Spleen (tissue), 11 donors: ENCODE data around the gene VAMP1. TPM values are rescaled to one million over a fixed set of nuclear protein-coding genes. Genes with fewer than 3 reads are reported as not detected.

Source experiments
- DNase-seq: peaks from one replicate; pipeline ENCODE4 v3.0.0-alpha.2; 2020
- H3K27ac ChIP-seq, 8 donors: fragments of 200-600 bp; sonication (generic) in 7 of 8; 1 replicate in 4 of 8; 2 replicates in 4 of 8; pipeline versions ENCODE4 v1.5.0 to v1.8.0; 2016 to 2021; ENCODE audit warnings: inconsistent platforms in 4 of 8, mild to moderate bottlenecking in 4 of 8, moderate library complexity in 1 of 8
- H3K27me3 ChIP-seq, 7 donors: fragments of 200-600 bp; sonication (generic) in 6 of 7; replicated peaks in 1 of 7; 1 replicate in 4 of 7; 2 replicates in 3 of 7; pipeline versions ENCODE4 v1.5.0 to v1.8.0; 2016 to 2021; ENCODE audit warnings: inconsistent platforms in 3 of 7, mild to moderate bottlenecking in 1 of 7
- H3K36me3 ChIP-seq, 6 donors: fragments of 200-600 bp; sonication (generic) in 5 of 6; 1 replicate in 4 of 6; 2 replicates in 2 of 6; pipeline versions ENCODE4 v1.5.0 to v1.8.0; 2016 to 2021; ENCODE audit warnings: inconsistent platforms in 2 of 6
- H3K4me1 ChIP-seq, 6 donors: fragments of 200-600 bp; sonication (generic) in 5 of 6; 1 replicate in 3 of 6; 2 replicates in 3 of 6; pipeline versions ENCODE4 v1.5.0 to v1.8.0; 2016 to 2021; ENCODE audit warnings: inconsistent platforms in 3 of 6
- H3K4me3 ChIP-seq, 8 donors: fragments of 200-600 bp; sonication (generic) in 7 of 8; 1 replicate in 4 of 8; 2 replicates in 4 of 8; pipeline versions ENCODE4 v1.5.0 to v1.8.0; 2016 to 2021; ENCODE audit warnings: inconsistent platforms in 4 of 8, mild to moderate bottlenecking in 4 of 8, moderate library complexity in 2 of 8
- H3K9me3 ChIP-seq, 8 donors: fragments of 200-600 bp; sonication (generic) in 7 of 8; 1 replicate in 4 of 8; 2 replicates in 4 of 8; pipeline versions ENCODE4 v1.5.0 to v1.8.0; 2016 to 2021; ENCODE audit warnings: inconsistent platforms in 4 of 8
- POLR2A ChIP-seq, 3 donors: fragments of 450-650 bp; IDR thresholded peaks; one replicate each; pipeline ENCODE4 v1.5.1; 2017; ENCODE audit warnings: antibody characterized with exemption in 3 of 3, mild to moderate bottlenecking in 1 of 3
- POLR2AphosphoS5 ChIP-seq, 3 donors: sonication (generic); formaldehyde crosslinking; IDR thresholded peaks; one replicate each; pipeline ENCODE4 v1.5.1; 2017; ENCODE audit warnings: antibody characterized with exemption in 3 of 3
- WGBS, 5 donors: extraction: QIAGEN DNeasy Blood & Tissue Kit in 3 of 5; methylation state at CpG; one replicate each; pipeline versions ENCODE4 v1.1.5 to v1.1.7; 2013 to 2018; 5-methylcytosine and 5-hydroxymethylcytosine counted together
- intact Hi-C: fragments of 100-400 bp; cut with DNase I; formaldehyde crosslinking; loops from one replicate; pipeline ENCODE4 v1.15.0; 2023; ENCODE audit warnings: low total_unique reads
- polyA plus RNA-seq, 3 donors: library from polyadenylated mRNA; stranded (reverse); fragments of 200-250 nt; gene quantifications; one replicate each; pipeline ENCODE4 v1.2.1, GENCODE V29; 2013
- total RNA-seq, 7 donors: library from RNA; depleted of rRNA in 3 of 7; stranded (reverse); fragments of >200 nt in 3 of 7; fragmentation: NEBNext Ultra II Directional in 4 of 7; extraction: Animal tissue kit (Norgen Biotek cat#: 25700) in 4 of 7; gene quantifications; one replicate each; pipeline versions ENCODE4 v1.1.0 to v1.2.1, GENCODE V29; 2016 to 2021
- TF ChIP-seq, protein P1 (sequence below), 11 experiments: fragments of 200-600 bp in 7 of 11; fragments of 450-650 bp in 4 of 11; sonication (generic) in 4 of 11; IDR thresholded peaks in 8 of 11; conservative IDR thresholded peaks in 3 of 11; 1 replicate in 7 of 11; 2 replicates in 4 of 11; pipeline versions ENCODE4 v1.4.0 to v1.8.0; 2016 to 2021; ENCODE audit warnings: antibody characterized with exemption in 11 of 11, inconsistent platforms in 4 of 11, mild to moderate bottlenecking in 1 of 11
- donor health status: healthy with polysubstance abuse.
- donor health status: DM: no; HTN: no; CAD: no; lungs with moderate emphysema.
- donor health status: DM: no; HTN: no; CAD: no.
- donor health status: Bipolar disorder and iron deficiency.
- donor health status: healthy.
- donor health status: DM: no; HTN: no; CAD: no.
- donor health status: DM: yes; HTN: yes; CAD: no.

VAMP1 gene
- total and polyA plus RNA-seq, 10 donors, result 11.0 to 32.5 (median 21.0) TPM

DNA sequence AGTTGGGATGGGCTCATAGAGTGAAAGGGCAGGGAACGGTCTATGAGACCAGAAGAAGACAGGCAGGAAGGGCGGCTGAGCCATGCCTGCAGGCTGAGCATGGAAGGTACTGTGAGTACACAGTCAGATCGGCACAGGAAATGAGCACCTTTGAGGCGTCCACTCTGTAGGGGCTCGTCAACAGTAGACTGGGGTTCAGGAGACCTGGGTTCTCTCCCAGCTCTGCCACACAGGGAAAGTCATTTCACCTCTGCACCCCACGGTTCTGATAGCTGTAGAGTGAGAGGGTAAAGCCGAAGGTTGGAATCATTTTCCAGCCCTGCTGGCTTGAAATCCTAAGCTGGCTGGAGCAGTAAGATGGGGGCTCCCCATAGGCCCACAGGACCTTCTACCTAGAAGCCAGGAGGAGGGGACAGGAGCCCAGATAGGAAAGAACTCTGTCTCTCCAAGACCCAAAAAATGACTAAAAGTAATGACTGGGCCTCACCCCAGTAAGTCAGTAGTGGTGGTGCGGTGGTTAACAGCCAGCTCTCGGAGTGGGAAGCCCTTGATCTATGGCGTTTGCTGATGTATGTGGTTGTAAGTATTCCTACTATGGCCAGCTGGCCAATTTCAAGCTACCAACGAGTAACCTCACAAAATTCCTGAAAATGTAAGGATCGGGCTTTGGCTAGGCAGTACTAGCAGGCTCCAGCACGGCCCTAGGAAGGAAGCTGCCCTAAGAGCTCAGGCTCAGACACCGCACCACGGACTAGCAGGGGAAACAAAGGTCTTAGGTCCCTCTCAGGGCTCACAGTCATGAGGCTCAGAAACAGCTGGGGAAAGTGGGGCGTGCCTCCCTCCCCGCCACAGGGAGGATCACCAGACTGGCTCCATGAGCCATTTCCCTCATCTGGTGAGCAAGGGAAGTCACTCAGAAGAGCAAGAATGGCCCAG, 36.0 kb downstream of the VAMP1 start:
- peaks cover 23 to 52% (median 39%) of the 10 kb centered on the region in 6 donors for H3K4me1 ChIP-seq
- intact Hi-C loops, result no loop called here

DNA sequence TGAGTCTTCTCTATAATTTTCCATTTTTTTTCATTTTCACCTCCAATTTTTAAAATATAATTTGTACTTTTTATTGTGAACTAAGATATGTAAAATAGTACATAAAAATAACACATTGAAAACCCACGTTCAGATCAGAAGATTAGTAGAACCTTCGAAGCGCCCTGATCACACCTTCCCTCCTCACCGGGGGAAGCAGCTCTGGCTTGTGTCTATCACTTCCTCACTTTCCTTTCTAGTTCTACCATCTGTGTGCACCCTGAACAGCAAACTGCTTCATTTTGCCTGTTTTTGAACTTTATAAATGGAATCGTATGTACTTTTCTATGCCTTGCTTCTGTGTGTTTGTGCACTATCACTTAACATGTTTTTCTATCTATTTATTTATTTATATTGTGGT, 37.5 kb downstream of the VAMP1 start:
- WGBS, 5 donors, result 42 to 59% (median 56%) methylated on average over 5 of the region's 5 CpGs
- TF ChIP-seq POLR2AphosphoS5 (IDR thresholded peaks at IDR 0.05) (no peak), POLR2A (IDR thresholded peaks at IDR 0.05) (no peak)
- TF ChIP-seq, protein P1, sequence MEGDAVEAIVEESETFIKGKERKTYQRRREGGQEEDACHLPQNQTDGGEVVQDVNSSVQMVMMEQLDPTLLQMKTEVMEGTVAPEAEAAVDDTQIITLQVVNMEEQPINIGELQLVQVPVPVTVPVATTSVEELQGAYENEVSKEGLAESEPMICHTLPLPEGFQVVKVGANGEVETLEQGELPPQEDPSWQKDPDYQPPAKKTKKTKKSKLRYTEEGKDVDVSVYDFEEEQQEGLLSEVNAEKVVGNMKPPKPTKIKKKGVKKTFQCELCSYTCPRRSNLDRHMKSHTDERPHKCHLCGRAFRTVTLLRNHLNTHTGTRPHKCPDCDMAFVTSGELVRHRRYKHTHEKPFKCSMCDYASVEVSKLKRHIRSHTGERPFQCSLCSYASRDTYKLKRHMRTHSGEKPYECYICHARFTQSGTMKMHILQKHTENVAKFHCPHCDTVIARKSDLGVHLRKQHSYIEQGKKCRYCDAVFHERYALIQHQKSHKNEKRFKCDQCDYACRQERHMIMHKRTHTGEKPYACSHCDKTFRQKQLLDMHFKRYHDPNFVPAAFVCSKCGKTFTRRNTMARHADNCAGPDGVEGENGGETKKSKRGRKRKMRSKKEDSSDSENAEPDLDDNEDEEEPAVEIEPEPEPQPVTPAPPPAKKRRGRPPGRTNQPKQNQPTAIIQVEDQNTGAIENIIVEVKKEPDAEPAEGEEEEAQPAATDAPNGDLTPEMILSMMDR (IDR thresholded peaks at IDR 0.05 in 8 of 11, conservative IDR thresholded peaks at IDR 0.05 in 3 of 11), result no peak
- intact Hi-C loops, result no loop called here
- Histone ChIP-seq H3K9me3 (no peaks in the 10 kb centered on the region), H3K4me1 (peaks cover 23 to 60% (median 41%) of the 10 kb centered on the region in 6 donors), H3K27me3 (no peaks in the 10 kb centered on the region), H3K27ac (peak overlapping the region in 4 of 8 donors; percentile 1 to 44 (median 24)), H3K4me3 (no peak overlapping the region), H3K36me3 (no peaks in the 10 kb centered on the region)
- DNase-seq, result no peak

More for the DNA sequence above, 36.0 kb downstream of the VAMP1 start:
- Histone ChIP-seq H3K27ac (peak overlapping the region in 4 of 8 donors; percentile 27 to 51 (median 42)), H3K9me3 (no peaks in the 10 kb centered on the region), H3K36me3 (no peaks in the 10 kb centered on the region), H3K27me3 (no peaks in the 10 kb centered on the region), H3K4me3 (no peak overlapping the region)
- DNase-seq, result no peak
- WGBS, 5 donors, result 75 to 86% (median 79%) methylated on average over 17 of the region's 17 CpGs
- no peak for TF ChIP-seq POLR2A (IDR thresholded peaks at IDR 0.05)
- TF ChIP-seq, protein P1 (IDR thresholded peaks at IDR 0.05 in 8 of 11, conservative IDR thresholded peaks at IDR 0.05 in 3 of 11), result no peak
- no peak for TF ChIP-seq POLR2AphosphoS5 (IDR thresholded peaks at IDR 0.05)

DNA sequence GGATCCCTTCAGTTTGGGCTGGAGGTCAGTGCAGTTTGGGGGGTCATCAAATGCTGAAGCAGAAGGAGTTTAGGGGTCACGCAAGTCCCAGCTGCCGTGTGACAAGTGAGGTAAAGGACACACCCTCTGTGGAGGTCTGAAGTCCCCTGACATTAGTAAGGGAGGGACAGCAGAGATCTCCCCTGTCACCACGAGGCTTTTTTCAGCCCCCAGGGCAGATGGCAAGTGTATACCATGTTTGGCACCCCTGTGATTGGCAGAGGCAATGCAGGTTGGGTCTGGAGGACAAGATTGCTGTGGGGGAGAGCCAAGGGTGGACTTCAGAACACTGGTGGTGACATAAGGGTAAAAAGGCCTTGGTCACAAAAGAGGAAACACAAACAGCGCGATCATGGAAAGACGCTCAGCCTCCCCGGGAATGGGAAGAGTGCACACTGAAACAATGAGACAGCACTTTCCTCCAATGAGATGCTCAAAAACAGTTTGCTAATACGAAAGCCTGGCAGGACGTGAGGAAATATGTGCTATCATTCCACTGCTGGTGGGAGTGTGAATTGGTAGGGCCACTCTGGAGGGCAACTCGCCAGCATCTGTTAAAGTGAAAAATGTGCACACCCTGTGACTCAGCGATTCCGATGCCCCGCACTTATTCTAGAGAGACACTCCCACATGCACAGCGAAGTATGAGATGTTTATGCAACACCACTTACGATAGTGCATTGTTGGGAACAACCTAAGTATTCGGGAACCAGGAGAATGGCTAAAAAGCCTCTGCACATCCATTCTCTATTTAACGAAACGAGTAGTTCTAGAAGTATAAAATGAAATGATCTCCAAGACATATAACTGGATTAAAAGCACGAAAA, 40.1 kb downstream of the VAMP1 start:
- intact Hi-C loops, result no loop called here
- no peaks in the 10 kb centered on the region for H3K36me3 ChIP-seq
- H3K4me1 ChIP-seq, result peaks cover 23 to 86% (median 64%) of the 10 kb centered on the region in 6 donors
- H3K9me3 ChIP-seq, result no peaks in the 10 kb centered on the region
- H3K27ac ChIP-seq, result peak overlapping the region; percentile 27 to 80 (median 73)
- no peak for DNase-seq
- H3K4me3 ChIP-seq, result peak overlapping the region in 2 of 8 donors; percentile 16 to 40
- no peaks in the 10 kb centered on the region for H3K27me3 ChIP-seq
- TF ChIP-seq, protein P1 (IDR thresholded peaks at IDR 0.05 in 8 of 11, conservative IDR thresholded peaks at IDR 0.05 in 3 of 11), result no peak
- TF ChIP-seq POLR2A (IDR thresholded peaks at IDR 0.05) (no peak), POLR2AphosphoS5 (IDR thresholded peaks at IDR 0.05) (peak in 1 of 3 donors; percentile 79)
- 23 to 30% (median 24%) methylated on average over 19 of the region's 19 CpGs for WGBS, 5 donors
